ENCODE data around the gene THSD4.

- TF ChIP-seq, protein P1, sequence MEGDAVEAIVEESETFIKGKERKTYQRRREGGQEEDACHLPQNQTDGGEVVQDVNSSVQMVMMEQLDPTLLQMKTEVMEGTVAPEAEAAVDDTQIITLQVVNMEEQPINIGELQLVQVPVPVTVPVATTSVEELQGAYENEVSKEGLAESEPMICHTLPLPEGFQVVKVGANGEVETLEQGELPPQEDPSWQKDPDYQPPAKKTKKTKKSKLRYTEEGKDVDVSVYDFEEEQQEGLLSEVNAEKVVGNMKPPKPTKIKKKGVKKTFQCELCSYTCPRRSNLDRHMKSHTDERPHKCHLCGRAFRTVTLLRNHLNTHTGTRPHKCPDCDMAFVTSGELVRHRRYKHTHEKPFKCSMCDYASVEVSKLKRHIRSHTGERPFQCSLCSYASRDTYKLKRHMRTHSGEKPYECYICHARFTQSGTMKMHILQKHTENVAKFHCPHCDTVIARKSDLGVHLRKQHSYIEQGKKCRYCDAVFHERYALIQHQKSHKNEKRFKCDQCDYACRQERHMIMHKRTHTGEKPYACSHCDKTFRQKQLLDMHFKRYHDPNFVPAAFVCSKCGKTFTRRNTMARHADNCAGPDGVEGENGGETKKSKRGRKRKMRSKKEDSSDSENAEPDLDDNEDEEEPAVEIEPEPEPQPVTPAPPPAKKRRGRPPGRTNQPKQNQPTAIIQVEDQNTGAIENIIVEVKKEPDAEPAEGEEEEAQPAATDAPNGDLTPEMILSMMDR (IDR thresholded peaks at IDR 0.05): no peak
- TF ChIP-seq, protein P2, sequence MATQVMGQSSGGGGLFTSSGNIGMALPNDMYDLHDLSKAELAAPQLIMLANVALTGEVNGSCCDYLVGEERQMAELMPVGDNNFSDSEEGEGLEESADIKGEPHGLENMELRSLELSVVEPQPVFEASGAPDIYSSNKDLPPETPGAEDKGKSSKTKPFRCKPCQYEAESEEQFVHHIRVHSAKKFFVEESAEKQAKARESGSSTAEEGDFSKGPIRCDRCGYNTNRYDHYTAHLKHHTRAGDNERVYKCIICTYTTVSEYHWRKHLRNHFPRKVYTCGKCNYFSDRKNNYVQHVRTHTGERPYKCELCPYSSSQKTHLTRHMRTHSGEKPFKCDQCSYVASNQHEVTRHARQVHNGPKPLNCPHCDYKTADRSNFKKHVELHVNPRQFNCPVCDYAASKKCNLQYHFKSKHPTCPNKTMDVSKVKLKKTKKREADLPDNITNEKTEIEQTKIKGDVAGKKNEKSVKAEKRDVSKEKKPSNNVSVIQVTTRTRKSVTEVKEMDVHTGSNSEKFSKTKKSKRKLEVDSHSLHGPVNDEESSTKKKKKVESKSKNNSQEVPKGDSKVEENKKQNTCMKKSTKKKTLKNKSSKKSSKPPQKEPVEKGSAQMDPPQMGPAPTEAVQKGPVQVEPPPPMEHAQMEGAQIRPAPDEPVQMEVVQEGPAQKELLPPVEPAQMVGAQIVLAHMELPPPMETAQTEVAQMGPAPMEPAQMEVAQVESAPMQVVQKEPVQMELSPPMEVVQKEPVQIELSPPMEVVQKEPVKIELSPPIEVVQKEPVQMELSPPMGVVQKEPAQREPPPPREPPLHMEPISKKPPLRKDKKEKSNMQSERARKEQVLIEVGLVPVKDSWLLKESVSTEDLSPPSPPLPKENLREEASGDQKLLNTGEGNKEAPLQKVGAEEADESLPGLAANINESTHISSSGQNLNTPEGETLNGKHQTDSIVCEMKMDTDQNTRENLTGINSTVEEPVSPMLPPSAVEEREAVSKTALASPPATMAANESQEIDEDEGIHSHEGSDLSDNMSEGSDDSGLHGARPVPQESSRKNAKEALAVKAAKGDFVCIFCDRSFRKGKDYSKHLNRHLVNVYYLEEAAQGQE (IDR thresholded peaks at IDR 0.05; ENCODE audit: insufficient read depth in 1 of 2, low read depth in 2 of 2, low read length in 1 of 2): no peak
- TF ChIP-seq POLR2AphosphoS5 (IDR thresholded peaks at IDR 0.05; ENCODE audit: low read depth, low read length): no peak
Measured at GRCh38 chr15:71735385-71735757, 620.1 kb downstream of the THSD4 start.
